Esophagus (tissue), 2 donors: ENCODE measurements around the gene SPATA33. TPM values are rescaled to one million over a fixed set of nuclear protein-coding genes. Genes with fewer than 3 reads are reported as not detected.
A peak's percentile ranks its signal among the peaks of the same experiment; 100 is the strongest.

Experiments used
- H3K27ac ChIP-seq, 2 donors: one replicate each; pipeline ENCODE4 v1.5.1; 2013; ENCODE audit warnings: low read depth in 2 of 2, mild to moderate bottlenecking in 2 of 2, inconsistent platforms in 1 of 2, low read length in 1 of 2, moderate library complexity in 1 of 2
- H3K27me3 ChIP-seq, 2 donors: one replicate each; pipeline ENCODE4 v1.6.1; 2013; ENCODE audit warnings: low read length in 2 of 2, control low read depth in 1 of 2, mild to moderate bottlenecking in 1 of 2; ENCODE audit not compliant: insufficient read depth in 2 of 2, control insufficient read depth in 1 of 2
- H3K36me3 ChIP-seq, 2 donors: one replicate each; pipeline ENCODE4 v1.6.1; 2013; ENCODE audit warnings: low read length in 1 of 2; ENCODE audit not compliant: control insufficient read depth in 2 of 2, insufficient read depth in 2 of 2
- H3K4me1 ChIP-seq, 2 donors: one replicate each; pipeline ENCODE4 v1.6.1; 2013; ENCODE audit warnings: low read length in 1 of 2; ENCODE audit not compliant: control insufficient read depth in 2 of 2, insufficient read depth in 2 of 2
- H3K4me3 ChIP-seq, 2 donors: one replicate each; pipeline ENCODE4 v1.5.1; 2013; ENCODE audit warnings: low read length in 2 of 2, mild to moderate bottlenecking in 2 of 2, low read depth in 1 of 2, moderate library complexity in 1 of 2
- H3K9me3 ChIP-seq, 2 donors: one replicate each; pipeline ENCODE4 v1.6.1; 2013; ENCODE audit warnings: mild to moderate bottlenecking in 2 of 2, low read depth in 1 of 2, low read length in 1 of 2, moderate library complexity in 1 of 2; ENCODE audit not compliant: control insufficient read depth in 2 of 2, insufficient read depth in 1 of 2
- WGBS, 2 donors: extraction: QIAGEN DNeasy Blood & Tissue Kit; methylation state at CpG; one replicate each; pipeline ENCODE4 v1.1.7; 2013; 5-methylcytosine and 5-hydroxymethylcytosine counted together
- polyA plus RNA-seq, 2 donors: library from polyadenylated mRNA; stranded (reverse); fragments of 200-250 nt; gene quantifications; one replicate each; pipeline ENCODE4 v1.2.3, GENCODE V29; 2013
- donor health status: healthy with polysubstance abuse.
- donor health status: Bipolar disorder and iron deficiency.

Gene SPATA33
- polyA plus RNA-seq, 2 donors, result 3.5 to 5.4 TPM

DNA sequence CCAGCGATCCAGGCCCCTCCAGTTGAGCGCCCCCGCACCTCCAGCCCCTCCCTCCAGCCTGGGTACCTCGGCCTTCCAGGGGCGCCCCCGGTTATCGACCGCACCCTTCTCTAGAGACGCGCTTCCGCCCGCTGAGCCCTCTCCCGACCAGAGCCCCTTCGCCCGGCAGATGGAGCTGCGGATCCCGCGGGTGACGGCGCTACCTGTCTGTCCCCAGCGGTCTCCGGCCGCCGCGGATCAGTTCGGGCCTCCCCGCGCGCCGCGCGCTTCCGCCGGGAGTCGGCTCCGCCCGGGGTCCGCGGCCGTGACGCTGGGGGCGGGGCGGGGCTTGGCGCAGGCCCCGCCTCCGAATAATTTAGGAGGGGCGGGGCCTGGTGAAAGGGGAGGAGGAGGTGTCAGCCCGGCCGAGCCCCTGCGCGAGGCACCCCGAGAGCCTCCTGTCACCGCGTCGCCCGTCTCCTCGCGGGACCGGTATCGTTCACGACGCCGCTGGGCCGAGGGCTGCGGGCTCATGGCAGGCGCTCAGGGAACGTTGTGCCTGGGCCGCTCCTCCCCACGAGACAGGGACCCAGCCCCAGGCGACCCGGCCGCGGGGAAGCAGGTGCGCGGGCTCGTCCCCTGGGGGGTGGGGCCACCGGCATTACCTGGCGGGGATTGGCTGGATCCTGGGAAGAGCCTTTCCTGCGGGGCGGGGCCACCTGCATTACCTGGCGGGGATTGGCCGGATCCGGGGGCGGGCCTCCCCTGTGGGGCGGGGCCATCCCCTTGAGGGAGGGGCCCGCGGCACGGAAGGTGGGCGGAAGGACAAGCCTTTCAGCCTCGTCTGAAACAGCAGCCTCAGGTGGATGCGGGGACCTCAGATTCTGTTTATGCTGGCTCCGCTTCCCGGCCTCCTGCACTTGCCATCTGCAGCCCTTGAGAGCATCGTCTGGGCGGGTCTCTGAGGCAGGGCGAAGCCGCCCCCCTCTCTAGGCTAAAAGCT is 44.1 kb downstream of the SPATA33 start, which contains the start of gene SPATA2L:
Gene SPATA2L (minus strand): TSS at position 281 of the 982 bp plus-strand sequence. CDS start 473 bp downstream, outside the sequence.
- Histone ChIP-seq H3K9me3 (no peaks in the 10 kb centered on the region), H3K27me3 (no peaks in the 10 kb centered on the region), H3K4me1 (peaks cover 0 to 10% of the 10 kb centered on the region in 2 donors), H3K27ac (peak within 1 kb of the TSS; percentile 93), H3K4me3 (peak within 1 kb of the TSS; percentile 55 to 70), H3K36me3 (peaks cover 0 to 5% of the 10 kb centered on the region in 2 donors)
- WGBS, 2 donors, result 1% methylated on average over 65 to 97 of the region's 97 CpGs

GRCh38 chr16:89704281-89704680 is 46.6 kb downstream of the SPATA33 start:
- Histone ChIP-seq H3K36me3 (peaks cover 0 to 11% of the 10 kb centered on the region in 2 donors), H3K27me3 (no peaks in the 10 kb centered on the region), H3K27ac (no peak overlapping the region), H3K4me1 (peaks cover 3 to 14% of the 10 kb centered on the region in 2 donors), H3K4me3 (no peak overlapping the region), H3K9me3 (peaks cover 0 to 2% of the 10 kb centered on the region in 2 donors)
- 78 to 85% methylated on average over 13 of the region's 13 CpGs for WGBS, 2 donors

GRCh38 chr16:89705006-89705405 is 47.4 kb downstream of the SPATA33 start:
- Histone ChIP-seq H3K27me3 (no peaks in the 10 kb centered on the region), H3K9me3 (peaks cover 0 to 2% of the 10 kb centered on the region in 2 donors), H3K4me3 (no peak overlapping the region), H3K36me3 (peaks cover 0 to 11% of the 10 kb centered on the region in 2 donors), H3K4me1 (peaks cover 3 to 14% of the 10 kb centered on the region in 2 donors), H3K27ac (no peak overlapping the region)
- WGBS, 2 donors, result 71 to 73% methylated on average over 15 of the region's 15 CpGs

DNA sequence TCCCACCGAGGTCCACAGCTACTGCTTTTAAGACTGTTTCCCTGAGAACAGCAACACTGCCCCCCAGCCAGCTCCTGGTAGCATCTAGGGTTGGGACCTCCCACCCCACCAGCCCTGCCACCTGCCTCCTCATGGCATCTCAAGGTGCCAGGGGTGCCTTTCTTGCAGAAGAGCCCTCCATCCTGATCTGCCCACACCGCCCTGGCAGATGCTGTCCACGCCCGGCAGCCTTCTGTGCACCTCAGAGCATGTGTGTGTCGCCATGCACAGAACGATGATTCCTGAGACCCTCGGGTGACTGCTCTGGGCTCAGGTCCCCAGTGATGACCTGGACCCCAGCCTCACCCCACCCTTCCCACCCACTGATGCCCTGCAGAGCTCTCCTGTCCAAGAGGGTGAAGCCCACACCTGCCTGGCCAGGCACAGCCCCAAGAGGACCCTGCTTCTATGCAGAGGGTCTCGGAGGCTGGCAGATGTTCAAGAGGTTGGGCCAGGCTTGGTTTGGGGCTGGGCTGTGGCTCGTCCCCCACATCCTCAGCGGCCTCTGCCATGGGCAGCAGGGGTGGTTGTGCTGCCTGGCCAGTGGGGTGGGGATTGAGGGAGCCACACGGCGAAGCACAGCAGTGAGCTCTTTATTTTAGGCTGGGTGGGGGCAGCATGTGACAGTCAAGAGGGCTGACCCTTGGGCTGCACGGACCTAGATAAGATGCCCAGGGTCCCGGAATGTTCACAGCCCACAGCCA is 49.1 kb downstream of the SPATA33 start:
- Histone ChIP-seq H3K27ac (no peak overlapping the region), H3K36me3 (peaks cover 0 to 11% of the 10 kb centered on the region in 2 donors), H3K9me3 (peaks cover 0 to 2% of the 10 kb centered on the region in 2 donors), H3K27me3 (no peaks in the 10 kb centered on the region), H3K4me3 (no peak overlapping the region), H3K4me1 (peaks cover 3 to 7% of the 10 kb centered on the region in 2 donors)
- WGBS, 2 donors, result 78 to 80% methylated on average over 14 of the region's 14 CpGs

GRCh38 chr16:89707695-89708094 is 50.1 kb downstream of the SPATA33 start:
- no peak overlapping the region for H3K27ac ChIP-seq
- H3K27me3 ChIP-seq, result no peaks in the 10 kb centered on the region
- WGBS, 2 donors, result 85 to 87% methylated on average over 9 of the region's 9 CpGs

GRCh38 chr16:89708481-89708931 is 50.9 kb downstream of the SPATA33 start:
- WGBS, 2 donors, result 81% methylated on average over 18 to 19 of the region's 19 CpGs
- Histone ChIP-seq H3K36me3 (peaks cover 0 to 11% of the 10 kb centered on the region in 2 donors), H3K27me3 (no peaks in the 10 kb centered on the region), H3K4me1 (peaks cover 3 to 10% of the 10 kb centered on the region in 2 donors), H3K9me3 (peaks cover 0 to 2% of the 10 kb centered on the region in 2 donors), H3K4me3 (no peak overlapping the region), H3K27ac (no peak overlapping the region)

More at GRCh38 chr16:89707695-89708094, 50.1 kb downstream of the SPATA33 start:
- H3K4me3 ChIP-seq, result no peak overlapping the region
- peaks cover 0 to 11% of the 10 kb centered on the region in 2 donors for H3K36me3 ChIP-seq
- H3K4me1 ChIP-seq, result peaks cover 3 to 10% of the 10 kb centered on the region in 2 donors
- peaks cover 0 to 2% of the 10 kb centered on the region in 2 donors for H3K9me3 ChIP-seq

GRCh38 chr16:89709166-89709565 is 51.5 kb downstream of the SPATA33 start:
- H3K4me3 ChIP-seq, result no peak overlapping the region
- peaks cover 0 to 11% of the 10 kb centered on the region in 2 donors for H3K36me3 ChIP-seq
- 87% methylated on average over 10 of the region's 10 CpGs for WGBS, 2 donors
- no peaks in the 10 kb centered on the region for H3K27me3 ChIP-seq
- no peak overlapping the region for H3K27ac ChIP-seq
- H3K9me3 ChIP-seq, result peaks cover 0 to 2% of the 10 kb centered on the region in 2 donors
- H3K4me1 ChIP-seq, result peaks cover 3 to 10% of the 10 kb centered on the region in 2 donors

DNA sequence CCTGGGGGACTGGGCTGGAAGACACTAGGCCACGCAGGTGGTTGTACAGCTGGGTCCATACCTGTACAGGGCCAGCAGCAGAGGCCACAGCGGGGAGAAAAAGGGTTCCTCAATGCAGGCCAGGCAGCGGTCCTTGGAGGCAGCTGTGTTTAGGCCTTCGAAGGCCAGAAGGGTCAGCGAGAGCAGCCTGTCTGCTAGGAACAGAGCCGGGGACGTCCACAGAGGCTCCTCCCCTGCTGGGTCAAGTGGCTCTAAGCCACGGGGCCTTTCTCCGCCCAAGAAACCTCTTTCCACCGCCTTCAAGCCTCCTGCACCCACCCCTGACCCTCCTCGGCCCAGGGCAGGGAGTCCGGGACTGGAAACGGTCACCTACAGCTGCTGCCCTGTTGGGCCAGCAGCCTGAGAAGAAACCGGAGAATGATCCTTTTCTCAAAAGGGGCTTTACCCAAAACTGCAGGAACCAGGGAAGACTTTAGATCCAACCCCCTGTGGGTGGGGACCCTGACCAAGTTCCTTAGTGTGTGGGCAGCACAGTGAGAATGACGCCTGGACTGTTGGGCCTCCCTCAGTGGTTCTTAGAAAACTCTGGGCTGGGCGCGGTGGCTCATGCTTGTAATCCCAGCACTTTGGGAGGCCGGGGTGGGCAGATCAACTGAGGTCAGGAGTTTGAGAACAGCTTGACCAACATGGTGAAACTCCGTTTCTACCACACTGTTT is 52.2 kb downstream of the SPATA33 start:
- peaks cover 0 to 11% of the 10 kb centered on the region in 2 donors for H3K36me3 ChIP-seq
- peaks cover 3 to 10% of the 10 kb centered on the region in 2 donors for H3K4me1 ChIP-seq
- H3K9me3 ChIP-seq, result peaks cover 0 to 2% of the 10 kb centered on the region in 2 donors
- H3K4me3 ChIP-seq, result no peak overlapping the region
- H3K27me3 ChIP-seq, result no peaks in the 10 kb centered on the region
- WGBS, 2 donors, result 86 to 87% methylated on average over 19 of the region's 19 CpGs
- H3K27ac ChIP-seq, result no peak overlapping the region
